Vagina (tissue), 2 donors: ENCODE measurements around the gene ZNF862. TPM values are rescaled to one million over a fixed set of nuclear protein-coding genes. Genes with fewer than 3 reads are reported as not detected.

ENCODE experiments used
- DNase-seq, 2 donors: peaks; one replicate each; pipeline ENCODE4 v3.0.0-alpha.2; 2017; ENCODE audit errors: extremely low spot score in 2 of 2
- H3K27ac ChIP-seq: fragments of 200-600 bp; sonication (generic); one replicate; pipeline ENCODE4 v1.5.1; 2019
- H3K27me3 ChIP-seq: fragments of 200-600 bp; sonication (generic); one replicate; pipeline ENCODE4 v1.5.1; 2019
- H3K36me3 ChIP-seq, 2 donors: fragments of 200-600 bp; sonication (generic); one replicate each; pipeline ENCODE4 v1.5.1; 2017 to 2019
- H3K4me1 ChIP-seq: fragments of 200-600 bp; sonication (generic); one replicate; pipeline ENCODE4 v1.5.1; 2019
- H3K4me3 ChIP-seq, 2 donors: fragments of 200-600 bp; sonication (generic); 1 replicate in 1 of 2; 2 replicates in 1 of 2; pipeline ENCODE4 v1.5.1; 2016 to 2019
- H3K9me3 ChIP-seq: fragments of 200-600 bp; sonication (generic); one replicate; pipeline ENCODE4 v1.5.1; 2019
- POLR2A ChIP-seq, 2 donors: fragments of 450-650 bp; IDR thresholded peaks; one replicate each; pipeline ENCODE4 v1.6.1; 2017; ENCODE audit warnings: antibody characterized with exemption in 2 of 2, mild to moderate bottlenecking in 2 of 2, moderate library complexity in 2 of 2
- POLR2AphosphoS5 ChIP-seq, 2 donors: sonication (generic); formaldehyde crosslinking; IDR thresholded peaks; one replicate each; pipeline ENCODE4 v1.9.0; 2017; ENCODE audit warnings: antibody characterized with exemption in 2 of 2, mild to moderate bottlenecking in 2 of 2, low read depth in 1 of 2; ENCODE audit not compliant: insufficient read depth in 1 of 2
- intact Hi-C: fragments of 100-400 bp; cut with DNase I; formaldehyde crosslinking; loops from one replicate; pipeline ENCODE4 v1.15.1; 2023
- total RNA-seq: library from RNA; depleted of rRNA; stranded (reverse); fragments of >200 nt; gene quantifications from one replicate; pipeline ENCODE4 v1.2.3, GENCODE V29; 2016
- TF ChIP-seq, protein P1 (sequence below), 3 experiments: fragments of 450-650 bp in 2 of 3; fragments of 200-600 bp in 1 of 3; sonication (generic) in 1 of 3; IDR thresholded peaks; one replicate each; pipeline ENCODE4 v1.5.1; 2017 to 2019; ENCODE audit warnings: antibody characterized with exemption in 3 of 3, mild to moderate bottlenecking in 2 of 3, moderate library complexity in 2 of 3

Gene ZNF862
- total RNA-seq, 1 donor from 2014 or later = 21.1 TPM

DNA sequence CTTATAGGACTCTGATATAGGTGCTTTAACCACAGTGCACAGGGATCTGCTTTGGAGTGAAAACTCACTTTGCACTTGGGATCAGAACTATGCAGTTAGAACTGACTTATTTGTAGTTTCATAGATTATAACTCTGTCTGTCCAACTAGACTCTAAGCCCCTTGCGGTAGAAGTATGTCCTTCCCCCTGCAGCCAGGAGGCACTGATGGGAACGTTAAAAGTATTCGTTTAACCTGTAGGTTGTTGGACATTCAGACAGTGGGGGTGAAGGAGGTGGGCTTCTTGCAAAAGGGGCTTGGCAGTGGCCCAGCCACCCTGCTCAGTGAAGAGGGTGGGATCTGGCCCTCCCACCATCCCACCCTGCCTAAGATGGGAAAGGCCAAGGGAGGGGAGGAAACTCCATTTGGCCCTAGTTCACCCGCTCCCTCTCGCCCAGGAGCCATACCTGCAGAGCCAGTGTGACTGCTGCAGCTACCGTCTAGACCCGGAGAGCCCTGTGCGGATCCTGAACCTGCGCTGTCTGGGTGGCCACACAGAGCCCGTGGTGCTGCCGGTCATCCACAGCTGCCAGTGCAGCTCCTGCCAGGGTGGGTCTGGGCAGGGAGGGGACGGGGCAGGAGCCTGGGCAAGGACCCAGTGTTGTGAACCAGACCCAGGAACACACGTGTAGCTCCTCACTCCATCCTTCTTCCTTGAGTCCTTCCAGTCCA is 5.7 kb upstream of the ZNF862 start:
- no peaks in the 10 kb centered on the region for H3K27me3 ChIP-seq
- H3K4me3 ChIP-seq = no peak overlapping the region
- intact Hi-C loops = no loop called here
- H3K4me1 ChIP-seq = no peaks in the 10 kb centered on the region
- no peak overlapping the region for H3K27ac ChIP-seq
- H3K36me3 ChIP-seq = no peaks in the 10 kb centered on the region
- TF ChIP-seq POLR2A (IDR thresholded peaks at IDR 0.05) (no peak), POLR2AphosphoS5 (IDR thresholded peaks at IDR 0.05; ENCODE audit: insufficient read depth in 1 of 2, low read depth in 1 of 2) (no peak)
- TF ChIP-seq, protein P1, sequence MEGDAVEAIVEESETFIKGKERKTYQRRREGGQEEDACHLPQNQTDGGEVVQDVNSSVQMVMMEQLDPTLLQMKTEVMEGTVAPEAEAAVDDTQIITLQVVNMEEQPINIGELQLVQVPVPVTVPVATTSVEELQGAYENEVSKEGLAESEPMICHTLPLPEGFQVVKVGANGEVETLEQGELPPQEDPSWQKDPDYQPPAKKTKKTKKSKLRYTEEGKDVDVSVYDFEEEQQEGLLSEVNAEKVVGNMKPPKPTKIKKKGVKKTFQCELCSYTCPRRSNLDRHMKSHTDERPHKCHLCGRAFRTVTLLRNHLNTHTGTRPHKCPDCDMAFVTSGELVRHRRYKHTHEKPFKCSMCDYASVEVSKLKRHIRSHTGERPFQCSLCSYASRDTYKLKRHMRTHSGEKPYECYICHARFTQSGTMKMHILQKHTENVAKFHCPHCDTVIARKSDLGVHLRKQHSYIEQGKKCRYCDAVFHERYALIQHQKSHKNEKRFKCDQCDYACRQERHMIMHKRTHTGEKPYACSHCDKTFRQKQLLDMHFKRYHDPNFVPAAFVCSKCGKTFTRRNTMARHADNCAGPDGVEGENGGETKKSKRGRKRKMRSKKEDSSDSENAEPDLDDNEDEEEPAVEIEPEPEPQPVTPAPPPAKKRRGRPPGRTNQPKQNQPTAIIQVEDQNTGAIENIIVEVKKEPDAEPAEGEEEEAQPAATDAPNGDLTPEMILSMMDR (IDR thresholded peaks at IDR 0.05) = no peak
- H3K9me3 ChIP-seq = no peaks in the 10 kb centered on the region
- no peak for DNase-seq

GRCh38 chr7:149833495-149834130 is 4.6 kb upstream of the ZNF862 start:
- Histone ChIP-seq H3K4me3 (no peak overlapping the region), H3K27ac (no peak overlapping the region), H3K9me3 (no peaks in the 10 kb centered on the region), H3K27me3 (no peaks in the 10 kb centered on the region), H3K4me1 (no peaks in the 10 kb centered on the region), H3K36me3 (no peaks in the 10 kb centered on the region)
- intact Hi-C loops = no loop called here
- no peak for DNase-seq
- no peak for TF ChIP-seq POLR2A (IDR thresholded peaks at IDR 0.05)
- TF ChIP-seq, protein P1 (IDR thresholded peaks at IDR 0.05) = no peak
- no peak for TF ChIP-seq POLR2AphosphoS5 (IDR thresholded peaks at IDR 0.05; ENCODE audit: insufficient read depth in 1 of 2, low read depth in 1 of 2)

GRCh38 chr7:149834601-149835000 is 3.6 kb upstream of the ZNF862 start:
- H3K36me3 ChIP-seq = no peaks in the 10 kb centered on the region
- no peaks in the 10 kb centered on the region for H3K9me3 ChIP-seq
- peaks cover 10% of the 10 kb centered on the region for H3K4me1 ChIP-seq
- H3K4me3 ChIP-seq = no peak overlapping the region
- no peak overlapping the region for H3K27ac ChIP-seq
- intact Hi-C loops = no loop called here
- TF ChIP-seq POLR2A (IDR thresholded peaks at IDR 0.05) (no peak), POLR2AphosphoS5 (IDR thresholded peaks at IDR 0.05; ENCODE audit: insufficient read depth in 1 of 2, low read depth in 1 of 2) (no peak)
- TF ChIP-seq, protein P1 (IDR thresholded peaks at IDR 0.05) = no peak
- no peaks in the 10 kb centered on the region for H3K27me3 ChIP-seq
- no peak for DNase-seq

DNA sequence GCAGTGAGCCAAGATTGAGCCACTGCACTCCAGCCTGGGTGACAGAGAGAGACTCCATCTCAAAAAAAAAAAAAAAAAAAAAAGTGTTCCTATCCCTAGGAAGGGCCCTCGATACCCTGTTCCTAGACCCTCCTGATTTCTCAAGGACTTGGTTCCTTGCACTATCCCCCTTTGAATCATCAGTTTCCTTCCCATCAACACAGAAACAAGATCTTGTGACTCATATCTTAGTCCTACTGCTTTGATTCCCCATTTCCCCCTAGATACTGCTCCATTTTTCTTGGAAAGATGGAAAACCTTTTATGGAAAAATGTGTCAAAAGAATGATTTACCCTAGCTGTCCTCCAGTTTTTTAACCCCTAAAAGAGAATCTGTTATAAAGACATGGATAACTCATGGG is 1.7 kb upstream of the ZNF862 start:
- Histone ChIP-seq H3K9me3 (no peaks in the 10 kb centered on the region), H3K27ac (no peak overlapping the region), H3K4me1 (peaks cover 12% of the 10 kb centered on the region), H3K27me3 (no peaks in the 10 kb centered on the region), H3K4me3 (no peak overlapping the region), H3K36me3 (no peaks in the 10 kb centered on the region)
- intact Hi-C loops = no loop called here
- TF ChIP-seq, protein P1 (IDR thresholded peaks at IDR 0.05) = no peak
- TF ChIP-seq POLR2AphosphoS5 (IDR thresholded peaks at IDR 0.05; ENCODE audit: insufficient read depth in 1 of 2, low read depth in 1 of 2) = no peak
- no peak for TF ChIP-seq POLR2A (IDR thresholded peaks at IDR 0.05)
- DNase-seq = no peak
